NCI-H2107 (cell line): Measurements from ENCODE around the gene ARL6IP5.

Experiments
- DNase-seq: peaks from one replicate; lab custom pipeline; 2025; lab: John Stamatoyannopoulos, UW

ARL6IP5 gene

GRCh38 chr3:69116897-69117296 lies 32.2 kb downstream of the ARL6IP5 start:
- no peak for DNase-seq

- DNase-seq = no peak
Measured at GRCh38 chr3:69118555-69118954, 33.8 kb downstream of the ARL6IP5 start.

GRCh38 chr3:69119138-69119537 lies 34.4 kb downstream of the ARL6IP5 start:
- DNase-seq = no peak

GRCh38 chr3:69119681-69120080 lies 34.9 kb downstream of the ARL6IP5 start:
- no peak for DNase-seq

- peak; percentile 12 for DNase-seq
Measured at GRCh38 chr3:69120879-69121464, 36.2 kb downstream of the ARL6IP5 start.

GRCh38 chr3:69121513-69121912 lies 36.8 kb downstream of the ARL6IP5 start:
- no peak for DNase-seq

- DNase-seq = no peak
Measured at GRCh38 chr3:69121950-69122349, 37.2 kb downstream of the ARL6IP5 start.

- DNase-seq = no peak
Measured at GRCh38 chr3:69122403-69122802, 37.7 kb downstream of the ARL6IP5 start, which contains the start of gene LMOD3. Gene LMOD3, minus strand, starts transcription at chr3:69122595. Its CDS starts 209 bp downstream, at chr3:69122386.

GRCh38 chr3:69126216-69126615 lies 41.5 kb downstream of the ARL6IP5 start:
- no peak for DNase-seq

GRCh38 chr3:69126999-69127398 lies 42.3 kb downstream of the ARL6IP5 start:
- DNase-seq = no peak

GRCh38 chr3:69128509-69128908 lies 43.8 kb downstream of the ARL6IP5 start:
- DNase-seq = no peak

- no peak for DNase-seq
Measured at GRCh38 chr3:69129531-69129930, 44.8 kb downstream of the ARL6IP5 start.

- no peak for DNase-seq
Measured at GRCh38 chr3:69130689-69131088, 46.0 kb downstream of the ARL6IP5 start.

GRCh38 chr3:69137005-69137404 lies 52.3 kb downstream of the ARL6IP5 start:
- DNase-seq = no peak

- no peak for DNase-seq
Measured at GRCh38 chr3:69137412-69137811, 52.7 kb downstream of the ARL6IP5 start.

- DNase-seq = no peak
Measured at GRCh38 chr3:69141313-69141712, 56.6 kb downstream of the ARL6IP5 start.

GRCh38 chr3:69142090-69142489 lies 57.4 kb downstream of the ARL6IP5 start:
- no peak for DNase-seq

- DNase-seq = no peak
Measured at GRCh38 chr3:69142797-69143454, 58.2 kb downstream of the ARL6IP5 start.

GRCh38 chr3:69143612-69144011 lies 58.9 kb downstream of the ARL6IP5 start:
- DNase-seq = no peak

GRCh38 chr3:69144631-69145245 lies 60.0 kb downstream of the ARL6IP5 start:
- DNase-seq = peak; percentile 44

GRCh38 chr3:69145688-69146087 lies 61.0 kb downstream of the ARL6IP5 start:
- DNase-seq = no peak

GRCh38 chr3:69149586-69149985 lies 64.8 kb downstream of the ARL6IP5 start:
- no peak for DNase-seq
